HG03571 (cell line): ENCODE results near the gene SFMBT1.

Experiments used
- ATAC-seq: cut with Tn5 transposase; IDR thresholded peaks from one replicate; pipeline ENCODE4 v1.9.1; 2021; ENCODE audit not compliant: unreplicated experiment

Gene SFMBT1

DNA sequence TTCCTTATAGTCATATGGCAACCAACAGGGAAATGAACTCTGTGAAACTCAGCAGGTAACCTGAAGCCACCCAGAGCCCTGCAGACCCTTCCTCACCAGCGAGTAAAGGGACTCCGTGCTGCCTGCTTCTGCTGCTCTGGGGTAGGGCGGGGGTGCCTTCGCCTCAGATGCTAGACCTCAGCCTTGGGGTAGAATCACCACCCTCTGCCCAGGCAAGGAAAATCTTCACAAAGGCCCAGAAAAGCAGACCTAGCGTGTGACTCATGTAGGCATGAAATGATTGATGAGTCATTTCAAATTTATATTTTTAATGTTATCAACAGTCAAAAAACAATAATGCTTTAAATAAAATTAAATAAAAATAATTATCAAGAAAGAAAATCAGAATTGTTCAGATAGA, 155.1 kb downstream of the SFMBT1 start:
- ATAC-seq, result no peak

DNA sequence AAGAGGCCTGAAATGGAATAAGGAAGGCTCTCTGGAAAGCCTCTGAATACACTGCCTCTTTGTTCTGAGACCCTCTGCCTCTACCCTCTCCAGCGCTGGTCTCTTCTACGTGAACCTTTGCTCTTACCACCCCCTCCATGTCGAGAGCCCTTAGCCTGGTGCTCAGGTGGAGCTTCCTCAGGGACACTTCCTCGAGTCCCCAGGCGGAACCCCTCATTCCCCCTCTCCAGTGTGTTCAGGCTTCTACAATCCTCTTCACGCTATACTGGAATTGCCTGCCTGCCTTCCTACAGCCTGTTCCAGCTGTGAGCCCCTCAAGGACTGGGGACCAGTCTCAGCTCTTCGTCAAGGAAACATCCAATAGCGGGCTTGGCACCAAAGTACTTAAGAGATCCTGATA, 156.0 kb downstream of the SFMBT1 start:
- ATAC-seq, result no peak

DNA sequence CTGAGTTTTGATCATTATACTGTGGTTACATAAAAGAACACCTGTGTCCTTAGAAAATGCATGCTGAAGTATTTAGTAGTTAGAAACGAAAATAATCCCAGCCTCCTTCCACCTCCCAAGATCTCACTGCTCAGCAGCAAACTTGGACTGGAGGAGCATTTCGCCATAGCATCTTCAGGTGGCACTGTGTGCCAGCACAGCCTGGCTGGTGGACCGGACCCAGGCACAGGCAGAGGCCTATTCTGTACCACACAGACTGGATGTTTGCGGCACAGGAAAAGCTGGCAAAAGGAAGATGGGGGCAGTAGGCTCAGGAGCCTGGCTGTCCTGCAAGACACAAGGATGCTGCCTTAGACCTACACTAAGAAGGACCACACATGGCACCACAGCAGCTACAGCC, 158.7 kb downstream of the SFMBT1 start:
- ATAC-seq, result no peak

DNA sequence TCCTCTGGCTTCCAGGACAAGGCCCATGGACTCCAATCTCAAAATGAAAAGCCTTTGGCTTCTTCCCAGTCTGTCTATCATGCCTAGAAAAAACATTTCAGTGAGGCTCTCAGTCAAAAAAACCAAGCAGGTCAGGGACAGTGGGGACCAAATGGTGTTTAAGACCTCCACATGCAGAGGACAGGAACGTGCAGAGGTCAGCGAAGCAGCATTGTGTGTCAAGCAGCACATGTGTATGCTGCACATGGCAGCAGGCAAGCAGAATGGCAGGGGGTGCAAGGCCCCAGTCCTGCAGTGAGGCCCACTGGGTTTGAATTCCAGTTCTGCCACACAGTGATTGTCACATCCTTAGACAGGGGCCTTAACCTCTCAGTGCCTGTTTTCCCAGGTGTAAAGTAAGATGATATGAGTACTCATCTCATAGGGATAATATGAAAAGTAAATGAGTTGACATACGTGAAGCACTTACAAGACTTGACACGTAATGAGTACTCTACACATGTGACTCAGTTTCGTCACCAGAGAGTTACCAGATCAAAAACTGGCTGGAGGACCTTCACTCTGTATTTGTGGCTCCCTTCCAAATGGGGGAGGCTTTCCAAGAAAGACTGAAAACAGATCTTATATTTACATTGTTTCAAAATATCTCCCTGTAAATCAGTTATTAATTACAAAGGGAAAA, 159.7 kb downstream of the SFMBT1 start:
- ATAC-seq, result no peak

DNA sequence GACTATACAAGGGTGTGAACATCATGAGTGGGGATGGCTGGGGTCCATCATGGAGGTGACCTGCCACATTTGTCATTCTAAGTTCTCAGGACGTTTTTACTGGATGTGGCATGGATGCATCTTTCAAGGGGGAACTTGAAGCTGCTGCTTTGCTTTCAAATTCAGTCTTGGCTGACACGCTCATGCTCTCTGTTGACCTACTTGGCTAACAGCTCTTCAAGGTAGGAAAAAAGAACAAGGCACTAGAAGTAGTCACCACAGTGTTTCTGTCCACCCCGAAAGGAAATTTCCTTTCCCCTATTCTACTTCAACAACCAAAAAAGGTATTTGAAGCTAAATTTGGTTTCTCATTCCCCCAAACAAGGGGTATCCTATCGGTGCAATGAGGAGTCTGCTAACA, 163.5 kb downstream of the SFMBT1 start:
- ATAC-seq, result no peak

DNA sequence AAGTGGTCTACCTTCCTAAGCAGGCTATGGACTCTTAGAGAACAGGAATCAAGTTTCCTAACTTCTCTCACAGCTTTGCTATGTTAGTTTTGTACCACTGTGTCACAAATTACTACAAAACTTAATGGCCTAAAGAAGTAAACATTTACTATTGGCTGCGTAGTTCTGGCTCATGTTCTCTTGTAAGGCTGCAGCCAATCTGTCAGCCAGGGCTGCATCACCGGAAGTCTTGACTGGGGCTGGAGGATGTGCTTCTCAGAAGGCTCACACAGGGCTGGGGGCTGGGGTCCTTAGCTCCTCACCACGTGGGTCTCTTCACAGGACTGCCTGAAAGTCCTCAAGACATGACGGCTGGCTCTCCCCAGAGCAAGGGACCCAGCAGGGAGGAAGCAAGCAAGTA, 164.0 kb downstream of the SFMBT1 start:
- ATAC-seq, result no peak

DNA sequence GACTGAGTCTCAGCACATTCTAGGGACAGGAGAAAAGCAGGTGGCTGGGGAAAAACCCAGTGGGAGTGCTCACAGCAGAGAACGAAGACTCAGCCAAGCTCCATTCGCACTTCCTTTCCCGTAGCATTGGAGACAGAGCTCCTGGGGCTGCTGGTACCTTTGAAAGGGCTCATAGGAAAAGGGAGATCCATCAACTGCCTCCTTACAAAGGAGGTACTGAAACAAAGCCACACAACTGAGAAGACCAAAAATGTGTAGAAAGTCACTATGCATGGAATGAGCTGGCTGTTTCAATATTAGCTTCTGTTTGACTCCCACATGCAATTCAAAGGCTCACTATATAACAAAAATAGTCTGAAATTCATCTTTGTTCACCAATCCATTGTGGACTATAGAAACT, 165.4 kb downstream of the SFMBT1 start:
- ATAC-seq, result no peak

DNA sequence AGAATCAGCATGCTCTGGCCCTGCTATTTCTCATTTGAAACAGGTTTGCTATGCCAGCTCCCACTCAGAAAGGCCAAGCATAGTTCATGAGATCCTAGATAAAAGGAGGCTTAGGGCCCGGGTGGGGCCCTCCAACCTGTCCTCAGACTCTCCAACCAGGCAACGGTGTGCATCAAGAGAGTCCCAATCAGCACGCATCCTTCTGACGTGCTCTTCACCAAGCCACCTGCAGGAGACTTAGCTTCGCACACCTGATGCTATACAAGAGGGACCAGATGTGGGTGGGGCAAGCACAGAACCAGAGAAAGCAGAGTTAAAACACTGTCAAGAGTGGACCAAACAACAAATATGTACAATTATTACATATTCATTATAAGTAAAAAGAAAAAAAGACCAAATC, 165.8 kb downstream of the SFMBT1 start:
- no peak for ATAC-seq

DNA sequence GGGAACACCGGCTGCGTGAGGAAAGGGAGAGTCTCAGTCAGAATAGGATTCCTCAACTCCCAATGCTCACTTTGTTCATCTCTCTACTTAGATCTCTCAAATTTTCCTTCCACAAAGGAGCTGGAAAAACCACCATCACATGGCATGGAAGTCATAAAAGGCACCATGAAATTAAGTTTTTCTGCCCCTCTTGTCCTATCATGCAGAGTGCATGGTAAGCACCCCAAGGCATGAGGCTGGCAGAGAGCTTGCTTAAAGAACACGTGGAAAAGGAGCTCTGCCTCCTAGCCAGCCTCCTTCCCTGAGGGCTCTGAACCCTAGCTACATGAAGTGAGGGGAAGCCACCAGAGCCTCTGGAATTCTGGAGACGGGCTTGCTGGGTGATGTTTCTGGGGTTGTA, 166.3 kb downstream of the SFMBT1 start:
- ATAC-seq, result no peak

DNA sequence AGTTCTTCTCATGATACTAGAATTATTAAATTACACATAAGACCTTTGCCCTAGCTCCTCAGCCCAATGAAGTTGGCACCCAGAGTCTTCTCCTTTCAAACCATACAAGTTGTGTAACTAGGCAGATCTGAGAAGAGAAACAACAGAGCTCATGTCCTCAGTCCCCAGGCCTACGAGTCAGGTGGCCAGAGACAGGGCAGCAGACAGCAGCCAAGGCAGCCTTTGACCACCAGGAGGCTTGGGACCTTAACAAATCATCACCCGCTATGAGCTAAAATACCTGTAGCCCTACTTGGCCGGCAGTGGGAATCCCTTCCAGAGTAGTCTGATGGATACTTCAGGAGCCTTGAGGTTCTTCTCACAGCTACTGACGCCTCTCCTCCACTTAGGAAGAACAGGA, 166.8 kb downstream of the SFMBT1 start:
- no peak for ATAC-seq

DNA sequence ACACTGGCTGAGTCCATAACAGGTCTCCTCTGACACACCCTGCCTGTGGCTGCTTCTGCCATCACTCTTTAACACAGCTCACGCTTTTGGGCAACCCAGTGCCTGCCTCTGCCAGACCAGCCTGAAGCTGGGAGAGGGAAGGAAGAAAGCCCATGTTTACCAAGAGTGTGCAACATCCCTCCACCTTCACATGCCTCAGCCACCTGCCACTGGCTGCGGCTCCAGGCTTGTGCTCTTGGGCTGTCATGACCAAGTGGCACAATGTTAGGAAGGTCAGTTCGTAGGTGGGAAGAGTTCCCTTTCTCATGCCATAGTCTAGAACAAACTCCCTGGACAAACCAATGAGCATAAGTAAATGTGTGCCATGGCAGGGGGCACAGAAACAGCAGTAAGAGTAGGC, 168.8 kb downstream of the SFMBT1 start:
- ATAC-seq, result no peak

DNA sequence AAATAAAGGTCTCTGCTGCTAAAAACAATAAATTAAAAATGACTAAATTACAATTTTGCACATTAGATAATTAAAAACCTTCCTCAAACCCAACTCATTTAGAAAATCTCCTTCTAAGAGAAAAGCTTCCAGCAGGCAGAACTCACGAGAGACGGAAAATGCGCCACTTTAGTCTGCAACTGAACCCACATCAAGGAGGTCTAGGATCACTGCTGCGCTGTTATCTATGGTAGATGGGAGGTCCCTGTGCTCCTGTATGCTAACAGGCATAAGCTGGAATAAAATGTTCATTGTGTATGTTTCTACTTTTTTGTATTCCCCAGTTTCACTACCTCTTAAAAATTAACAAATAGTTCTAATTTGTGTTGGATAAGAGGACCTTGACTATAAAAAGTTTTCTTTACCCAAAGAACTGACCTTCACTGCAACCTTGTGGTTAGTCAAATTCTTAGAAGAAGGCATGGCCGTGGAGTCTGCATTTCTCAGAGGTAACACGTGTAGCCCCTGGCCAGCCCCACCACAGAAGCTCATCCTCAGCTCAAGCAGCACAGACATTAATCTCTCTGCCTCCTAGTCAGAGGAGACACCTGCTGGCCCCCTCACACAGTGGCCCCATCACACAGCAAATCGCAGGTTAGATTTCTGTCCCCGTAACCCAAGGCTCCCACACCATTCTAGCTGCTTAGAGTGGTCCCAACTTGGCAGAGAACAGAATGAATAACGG, 170.8 kb downstream of the SFMBT1 start:
- ATAC-seq, result no peak

DNA sequence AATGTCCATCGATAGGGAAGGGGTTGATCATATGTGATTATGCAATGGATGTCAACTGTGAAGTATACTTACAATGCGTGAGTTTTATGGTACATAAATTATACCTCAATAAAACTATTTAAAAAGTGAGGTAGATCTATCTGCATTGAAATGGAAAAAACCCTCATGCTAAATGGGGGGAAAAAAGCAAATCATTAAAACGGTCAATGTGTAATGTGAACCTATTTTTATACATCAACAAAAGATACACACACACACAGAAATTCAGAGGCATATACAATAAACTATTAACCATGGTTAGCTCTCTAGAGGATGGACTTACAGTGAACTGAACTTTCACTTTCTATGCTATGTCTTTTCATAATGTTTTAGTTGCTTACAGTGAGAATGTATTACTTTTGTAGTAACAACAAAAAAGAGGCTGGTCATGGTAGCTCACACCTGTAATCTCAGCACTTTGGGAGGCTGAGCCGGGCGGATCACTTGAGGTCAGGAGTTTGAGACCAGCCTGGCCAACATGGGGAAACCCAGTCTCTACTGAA, 171.6 kb downstream of the SFMBT1 start:
- ATAC-seq, result peak; percentile 58

DNA sequence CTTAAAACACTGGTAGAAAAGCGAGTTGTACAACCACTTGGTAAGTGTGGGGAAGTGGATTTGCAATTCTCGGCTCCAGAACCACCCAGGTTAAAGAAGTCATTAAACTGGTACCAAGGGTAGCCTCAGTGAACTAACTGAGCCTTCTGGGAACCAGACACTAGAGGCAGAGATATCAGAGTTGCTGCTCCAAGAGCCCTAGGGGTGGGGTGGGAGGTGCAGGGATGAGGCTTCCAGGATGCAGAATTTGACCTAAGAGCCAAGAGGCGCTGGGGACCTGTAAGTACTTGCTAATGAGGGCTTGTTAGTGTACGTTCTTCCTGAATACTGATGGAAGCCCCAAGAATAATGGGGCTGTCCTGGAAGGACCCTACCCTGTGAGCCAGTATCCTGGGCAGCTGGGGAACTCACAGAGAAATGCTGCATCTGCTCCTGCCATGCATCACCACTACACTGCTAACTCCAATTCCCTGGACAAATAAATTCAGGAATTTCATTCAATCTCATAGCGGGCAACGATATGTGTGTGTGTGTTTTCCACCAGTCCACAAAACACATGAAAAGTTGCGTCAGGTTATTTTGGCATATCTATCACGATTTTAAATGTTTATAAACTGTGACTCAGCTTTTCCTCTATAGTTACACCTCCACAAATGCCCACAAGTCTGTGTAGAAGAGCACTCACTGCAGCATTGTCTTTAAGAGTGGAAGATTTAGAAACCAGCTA, 172.3 kb downstream of the SFMBT1 start:
- no peak for ATAC-seq

DNA sequence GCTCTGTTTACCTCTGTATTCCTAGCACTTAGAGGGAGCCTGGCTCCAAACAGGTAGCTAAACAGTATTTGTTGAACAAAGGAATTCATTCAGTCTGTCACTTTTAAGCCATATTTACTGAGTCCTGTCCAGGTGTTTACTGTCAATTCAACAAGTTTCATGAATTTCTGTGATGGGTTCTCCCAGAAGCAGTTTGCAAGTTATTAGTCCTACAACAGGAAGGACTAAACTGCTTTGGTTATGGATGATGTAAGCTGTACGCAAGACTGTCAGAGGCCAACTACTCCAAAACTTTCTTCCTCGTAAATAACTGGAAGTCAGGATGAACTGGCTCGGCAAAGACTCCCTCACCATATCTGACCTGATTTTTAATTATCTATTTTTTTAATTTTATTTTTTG, 173.6 kb downstream of the SFMBT1 start:
- ATAC-seq, result no peak

DNA sequence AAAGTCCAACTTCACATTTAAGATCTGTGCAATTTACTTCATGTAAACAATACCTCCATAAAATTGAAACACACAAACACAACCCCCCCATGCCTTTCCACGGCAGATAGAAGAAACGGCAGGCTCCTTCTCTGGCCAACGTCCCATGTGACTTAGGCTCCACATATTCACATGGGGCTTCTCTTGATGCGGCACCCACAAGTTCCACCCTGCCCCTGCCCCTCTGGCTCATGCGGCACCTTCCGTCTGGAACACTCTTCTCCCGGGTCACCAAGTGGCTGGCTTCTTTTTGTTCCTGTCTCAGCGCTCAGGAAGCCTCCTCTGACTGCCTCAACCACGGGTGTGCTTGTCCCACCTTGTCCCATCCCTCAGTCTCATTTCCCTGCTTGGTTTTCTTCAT, 174.1 kb downstream of the SFMBT1 start:
- no peak for ATAC-seq

DNA sequence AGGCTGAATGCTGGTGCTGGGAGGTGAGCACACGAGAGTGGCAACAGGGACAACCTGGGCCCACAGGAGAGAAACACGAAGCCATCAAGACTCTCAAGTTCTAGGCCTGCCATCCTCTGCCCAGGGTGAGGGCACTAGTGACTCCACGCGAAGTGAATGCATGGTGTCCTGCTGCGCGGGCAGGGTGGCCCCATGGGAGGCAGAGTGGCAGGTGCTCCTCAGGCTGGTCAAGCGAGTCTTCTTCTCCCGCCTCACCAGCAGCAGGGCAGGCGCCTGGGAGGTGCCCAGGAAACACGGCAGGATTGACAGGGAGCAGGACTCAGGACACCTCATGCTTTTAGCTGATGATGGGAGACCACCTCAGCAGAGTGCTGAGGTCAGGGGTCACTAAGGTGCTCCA, 175.4 kb downstream of the SFMBT1 start:
- ATAC-seq, result no peak

DNA sequence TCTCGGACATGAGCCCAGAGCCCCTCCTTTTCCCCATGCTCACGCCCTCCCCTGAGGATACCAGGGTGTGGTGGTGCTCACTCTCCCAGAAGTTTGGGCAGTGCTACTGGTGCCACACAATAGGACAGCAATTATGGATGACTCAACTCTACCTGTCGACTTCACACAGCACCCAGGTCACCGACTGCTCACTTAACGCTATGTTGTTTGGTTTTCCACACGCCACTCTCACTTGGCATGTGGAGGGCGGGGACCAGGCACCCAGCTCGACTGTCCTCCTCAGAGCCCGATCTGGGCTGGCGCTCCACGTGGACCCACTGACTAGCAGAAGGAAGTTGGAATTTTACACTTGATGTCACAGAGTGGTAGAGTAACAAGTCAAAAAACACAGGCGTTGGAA, 179.4 kb downstream of the SFMBT1 start:
- ATAC-seq, result no peak

DNA sequence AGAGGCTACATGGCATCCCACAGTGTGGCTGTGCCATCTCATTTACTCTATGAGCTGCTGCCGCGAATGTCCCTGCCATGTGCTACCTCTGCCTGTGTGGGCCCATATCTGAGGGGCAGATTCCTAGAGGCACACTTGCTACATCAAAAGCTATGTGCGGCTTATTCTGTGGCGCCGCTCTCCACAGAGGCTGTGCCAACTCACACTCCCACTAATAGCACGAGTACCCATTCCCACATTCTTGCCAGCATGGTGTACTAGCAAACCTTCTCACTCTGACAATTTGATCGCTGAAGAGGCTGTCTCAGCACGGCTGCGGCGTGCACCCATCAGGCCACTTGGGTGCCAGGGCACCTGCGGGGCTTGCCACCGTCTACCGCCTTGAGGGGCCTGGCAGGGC, 179.9 kb downstream of the SFMBT1 start:
- no peak for ATAC-seq

DNA sequence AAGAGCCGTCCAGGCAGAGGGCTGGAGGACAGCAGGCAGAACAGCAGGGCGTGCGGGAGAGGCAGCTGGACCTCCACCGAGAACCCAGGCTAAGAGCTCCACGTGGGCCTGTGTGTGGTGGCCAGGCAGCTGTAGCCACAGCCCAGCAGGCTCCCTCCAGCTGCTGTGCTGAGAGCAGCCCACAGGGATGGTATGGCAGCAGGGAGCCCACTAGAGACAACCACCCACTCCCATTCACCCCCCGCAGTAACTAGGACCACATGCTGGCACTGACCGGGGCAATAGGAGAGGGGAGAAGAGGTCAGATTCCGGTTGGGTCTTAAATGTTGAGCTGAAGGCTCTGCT, 185.5 kb downstream of the SFMBT1 start:
- no peak for ATAC-seq

DNA sequence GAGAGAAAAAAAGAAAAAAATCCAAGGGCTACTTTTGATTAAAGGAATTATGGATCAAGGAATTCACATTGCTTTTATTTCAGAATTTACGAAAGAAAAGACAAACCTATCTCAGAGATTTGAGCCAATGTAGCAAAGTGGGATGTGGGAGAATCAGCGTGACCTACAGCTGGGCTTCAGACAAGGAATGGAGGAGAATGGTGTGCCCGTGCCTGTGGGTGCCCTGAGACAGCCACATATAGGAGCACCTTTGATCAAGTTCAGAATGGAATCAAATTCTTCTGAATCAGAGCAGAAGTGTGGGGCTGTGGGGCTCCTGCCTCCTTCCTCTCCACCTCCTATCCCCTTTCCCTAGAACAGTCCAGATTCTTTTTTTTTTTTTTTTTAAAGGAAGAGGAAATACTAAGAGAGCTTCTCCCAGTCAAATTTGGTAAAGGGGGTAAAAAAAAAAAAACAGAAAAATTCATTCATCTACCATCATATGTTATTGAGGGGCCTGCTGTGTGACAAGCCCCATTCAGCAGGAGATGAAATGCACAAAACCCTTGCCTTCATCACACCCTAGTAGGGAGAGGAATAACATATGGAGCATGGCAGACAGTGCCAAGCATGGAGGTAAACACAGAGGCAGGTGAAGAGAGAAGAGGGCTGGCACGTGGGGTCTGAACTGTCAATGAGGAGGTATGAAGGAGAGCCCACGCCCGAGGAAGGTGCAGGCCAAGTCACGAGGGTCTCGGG, 186.0 kb downstream of the SFMBT1 start:
- ATAC-seq, result no peak
